ENCODE results near the gene RETREG3. TPM values are rescaled to one million over a fixed set of nuclear protein-coding genes. Genes with fewer than 3 reads are reported as not detected.

RETREG3 gene
- total and polyA plus RNA-seq, 2 of the 13 experiments (the other 11 are each of a cell fraction or from before 2014, with no cell fraction given), result 47.0 to 55.8 TPM

GRCh38 chr17:42562388-42563142 lies 46.6 kb downstream of the RETREG3 start (continued):
- TF ChIP-seq ZNF235 (CRISPR knock-in tag; IDR thresholded peaks at IDR 0.05; ENCODE audit: borderline replicate concordance) (no peak), RBM39 (IDR thresholded peaks at IDR 0.05; ENCODE audit: low read depth, low read length, poor library complexity, severe bottlenecking) (no peak), ZNF598 (CRISPR knock-in tag; IDR thresholded peaks at IDR 0.05; ENCODE audit: borderline replicate concordance) (peak; percentile 74; the same call in 1 of the 2 replicates), SAP130 (CRISPR knock-in tag; IDR thresholded peaks at IDR 0.05; ENCODE audit: low read depth) (peak; percentile 47), CHD2 (IDR thresholded peaks at IDR 0.05; ENCODE audit: low read depth, low read length) (no peak), YEATS2 (CRISPR knock-in tag; IDR thresholded peaks at IDR 0.05; ENCODE audit: borderline replicate concordance) (no peak; the same call in 1 of the 2 replicates), ZNF775 (CRISPR knock-in tag; IDR thresholded peaks at IDR 0.05; ENCODE audit: borderline replicate concordance) (peak; percentile 83), ZSCAN12 (CRISPR knock-in tag; IDR thresholded peaks at IDR 0.05) (no peak), ZZZ3 (CRISPR knock-in tag; IDR thresholded peaks at IDR 0.05; ENCODE audit: borderline replicate concordance) (no peak)

- POLR2A ChIA-PET, result interaction anchor here (0.6 to 7.6 kb wide), 6 partner anchors 9 to 114 kb away, joined by 3 to 128 read pairs (median 22); partner anchors contain the start of genes HSD17B1, NAGLU, PLEKHH3 and PSMC3IP
- WGBS (ENCODE audit: low lambda C conversion rate), result 1% methylated on average over 24 of the region's 26 CpGs
- BruUV-seq (replicated peaks), result no TSS peak
- Histone ChIP-seq H3K9ac (ENCODE audit: insufficient read depth, low read depth, low read length) (peak within 1 kb of the TSS; percentile 94), H2AFZ (ENCODE audit: low read length) (no peak within 1 kb of the TSS), H3K27ac (ENCODE audit: extremely low read length, insufficient read depth, low read length) (peak within 1 kb of the TSS; percentile 91), H3K36me3 (replicated peaks in 1 of 2; ENCODE audit: control insufficient read depth in 1 of 2, insufficient read depth in 2 of 2, low read length in 2 of 2) (peaks cover 14 to 25% of the 10 kb centered on the region in 2 experiments), H3K4me3 (replicated peaks in 1 of 3; ENCODE audit: insufficient read depth in 1 of 3, low read depth in 2 of 3, low read length in 3 of 3) (peak within 1 kb of the TSS; percentile 66 to 91 (median 79)), H3K4me1 (ENCODE audit: insufficient read depth, low read length) (peaks cover 53% of the 10 kb centered on the region), H3K27me3 (ENCODE audit: control insufficient read depth in 1 of 2, insufficient read depth in 2 of 2, low read length in 2 of 2) (no peaks in the 10 kb centered on the region; a peak in 1 of 5 replicates), H3K79me2 (ENCODE audit: insufficient read depth, low read length) (peaks cover 26% of the 10 kb centered on the region), H4K20me1 (ENCODE audit: insufficient read depth, low read length) (no peaks in the 10 kb centered on the region), H3K9me3 (ENCODE audit: low read length) (no peaks in the 10 kb centered on the region), H3K4me2 (ENCODE audit: low read depth, low read length) (peak within 1 kb of the TSS; percentile 82)
- FAIRE-seq (peak; percentile 97), DNase-seq (ENCODE audit: low spot score) (peak; percentile 98), ATAC-seq (peak; percentile 56)
- intact Hi-C loops (cut with micrococcal nuclease; ENCODE audit: unreplicated experiment), result no loop called here
- in situ Hi-C loops (cut with HindIII; ENCODE audit: extremely low pct_ligation_motif_present, low pct_unique_long_range_greater_than_20kb), result no loop called here
- CTCF ChIA-PET (ENCODE audit: low intra/inter-chr PET ratio, low total read pairs), result interaction anchor here (1.1 kb wide), 1 partner anchor 16 kb away, joined by 3 read pairs; the partner anchor contains the start of gene PSMC3IP
- TF ChIP-seq KDM1A (CRISPR knock-in tag; IDR thresholded peaks at IDR 0.05), result no peak
- 0 out of 2 replicates have a peak, but pooled peaks have one; percentile 18 for TF ChIP-seq THAP8 (CRISPR knock-in tag; IDR thresholded peaks at IDR 0.05; ENCODE audit: borderline replicate concordance)
- TF ChIP-seq ZNF160 (CRISPR knock-in tag; IDR thresholded peaks at IDR 0.05), result peak; percentile 57; the same call in 1 of the 2 replicates
- TF ChIP-seq RBAK (CRISPR knock-in tag; IDR thresholded peaks at IDR 0.05), result no peak; the same call in 1 of the 2 replicates
- TF ChIP-seq EEA1 (CRISPR knock-in tag; IDR thresholded peaks at IDR 0.05; ENCODE audit: borderline replicate concordance), result peak; percentile 64
- no peak; the same call in 1 of the 2 replicates for TF ChIP-seq ZNF674 (CRISPR knock-in tag; IDR thresholded peaks at IDR 0.05; ENCODE audit: low read depth)
- peak; percentile 81 for TF ChIP-seq SIX4 (CRISPR knock-in tag; IDR thresholded peaks at IDR 0.05)
- no peak for TF ChIP-seq PAWR (CRISPR knock-in tag; IDR thresholded peaks at IDR 0.05; ENCODE audit: borderline replicate concordance)
- TF ChIP-seq ZBTB20 (CRISPR knock-in tag; IDR thresholded peaks at IDR 0.05; ENCODE audit: borderline replicate concordance, low read depth), result no peak
- TF ChIP-seq ZMAT5 (CRISPR knock-in tag; IDR thresholded peaks at IDR 0.05; ENCODE audit: borderline replicate concordance, low read depth), result no peak
- TF ChIP-seq MIXL1 (CRISPR knock-in tag; IDR thresholded peaks at IDR 0.05), result peak; percentile 74
- peak; percentile 79 for TF ChIP-seq TEAD3 (CRISPR knock-in tag; optimal IDR thresholded peaks at IDR 0.05; ENCODE audit: borderline replicate concordance)
- TF ChIP-seq TBX2 (CRISPR knock-in tag; IDR thresholded peaks at IDR 0.05; ENCODE audit: borderline replicate concordance), result peak; percentile 82
These were observed 47.2 kb downstream of the RETREG3 start, which contains the start of gene COASY for GRCh38 chr17:42561897-42562387. COASY (plus strand) TSS chr17:42562148; CDS start chr17:42562623, 475 bp downstream.

Measured in HepG2 (cell line).